SK-N-SH (cell line): ENCODE data around the gene IL9. TPM values are rescaled to one million over a fixed set of nuclear protein-coding genes. Genes with fewer than 3 reads are reported as not detected.

Experiments used
- CTCF ChIA-PET: fragments of 300-600, 350-600 bp; formaldehyde crosslinking; extraction: SDS; loops from one replicate; lab custom pipeline; 2021; lab: Yijun Ruan, JAX
- POLR2A ChIA-PET: fragments of 350-600 bp; sonication (Branson Sonifier 250); formaldehyde crosslinking; extraction: SDS; loops from one replicate; lab custom pipeline; 2020; ENCODE audit warnings: antibody characterized with exemption, inconsistent platforms; lab: Yijun Ruan, JAX
- DNase-seq: peaks from one replicate; pipeline ENCODE4 v3.0.0; 2012
- H2AFZ ChIP-seq: fragments of 200-600 bp; sonication (generic); 2 replicates; pipeline ENCODE4 v1.8.1; 2016; ENCODE audit warnings: antibody characterized with exemption, mild to moderate bottlenecking, low read depth
- H3F3A ChIP-seq: fragments of 200-600 bp; sonication (generic); replicated peaks from 2 replicates; pipeline ENCODE3; 2016; ENCODE audit warnings: antibody characterized with exemption, mild to moderate bottlenecking; ENCODE audit not compliant: insufficient read depth
- H3K27ac ChIP-seq, 2 experiments: fragments of 200-500 bp in 1 of 2; fragments of 200-600 bp in 1 of 2; sonication (Bioruptor generic) in 1 of 2; sonication (generic), shearing (Covaris generic) in 1 of 2; 2 replicates each; pipeline versions ENCODE4 v1.5.1 to v1.6.1; 2014 to 2016; ENCODE audit warnings: low read depth in 2 of 2, inconsistent platforms in 1 of 2, low read length in 1 of 2, mild to moderate bottlenecking in 1 of 2, mixed read lengths in 1 of 2
- H3K27me3 ChIP-seq: fragments of 200-600 bp; sonication (generic), shearing (Covaris generic); 2 replicates; pipeline ENCODE4 v1.6.1; 2016; ENCODE audit warnings: mixed run types; ENCODE audit not compliant: insufficient read depth
- H3K36me3 ChIP-seq, 2 experiments: fragments of 200-500 bp in 1 of 2; fragments of 200-600 bp in 1 of 2; sonication (Bioruptor generic) in 1 of 2; sonication (generic) in 1 of 2; replicated peaks in 1 of 2; 2 replicates each; pipeline versions ENCODE3 to v1.5.1; 2014 to 2016; ENCODE audit warnings: low read length in 1 of 2, mild to moderate bottlenecking in 1 of 2; ENCODE audit not compliant: insufficient read depth in 2 of 2, control insufficient read depth in 1 of 2
- H3K4me1 ChIP-seq, 2 experiments: fragments of 200-500 bp in 1 of 2; fragments of 200-600 bp in 1 of 2; sonication (Bioruptor generic) in 1 of 2; sonication (generic), shearing (Covaris generic) in 1 of 2; 2 replicates each; pipeline versions ENCODE4 v1.5.1 to v1.6.1; 2014 to 2016; ENCODE audit warnings: low read depth in 1 of 2, low read length in 1 of 2, mixed run types in 1 of 2; ENCODE audit not compliant: insufficient read depth in 2 of 2, control insufficient read depth in 1 of 2
- H3K4me2 ChIP-seq: fragments of 200-600 bp; sonication (generic), shearing (Covaris generic); 2 replicates; pipeline ENCODE4 v1.6.1; 2017; ENCODE audit warnings: mixed run types
- H3K4me3 ChIP-seq, 2 experiments: fragments of 200-500 bp in 1 of 2; fragments of 200-600 bp in 1 of 2; sonication (Bioruptor generic) in 1 of 2; sonication (generic), shearing (Covaris generic) in 1 of 2; 2 replicates each; pipeline versions ENCODE4 v1.5.1 to v1.8.1; 2014 to 2016; ENCODE audit warnings: low read depth in 2 of 2, inconsistent platforms in 1 of 2, low read length in 1 of 2, mild to moderate bottlenecking in 1 of 2, mixed read lengths in 1 of 2, moderate library complexity in 1 of 2
- H3K79me2 ChIP-seq: fragments of 200-600 bp; sonication (generic); 2 replicates; pipeline ENCODE4 v1.8.1; 2017; ENCODE audit warnings: mild to moderate bottlenecking; ENCODE audit not compliant: insufficient read depth
- H3K9ac ChIP-seq: fragments of 200-600 bp; sonication (generic); 2 replicates; pipeline ENCODE4 v1.6.1; 2017; ENCODE audit warnings: mixed run types
- H3K9me2 ChIP-seq: fragments of 200-600 bp; sonication (generic); 2 replicates; pipeline ENCODE4 v1.6.1; 2017; ENCODE audit warnings: mixed run types
- H3K9me3 ChIP-seq: fragments of 200-600 bp; sonication (generic); 2 replicates; pipeline ENCODE4 v1.6.1; 2017; ENCODE audit warnings: mixed run types, mild to moderate bottlenecking, moderate library complexity
- H4K20me1 ChIP-seq: fragments of 200-600 bp; sonication (generic); 2 replicates; pipeline ENCODE4 v1.6.1; 2017; ENCODE audit warnings: mild to moderate bottlenecking, mixed run types; ENCODE audit not compliant: insufficient read depth
- GABPA ChIP-seq: IDR thresholded peaks from 2 replicates; pipeline ENCODE4 v1.4.0; 2012; ENCODE audit warnings: low read depth, mild to moderate bottlenecking
- GATA2 ChIP-seq: sonication (generic); formaldehyde crosslinking; IDR thresholded peaks from 2 replicates; pipeline ENCODE4 v1.5.0; 2020; ENCODE audit warnings: mild to moderate bottlenecking, missing genetic modification reagents
- MAX ChIP-seq: IDR thresholded peaks from 2 replicates; pipeline ENCODE4 v1.4.0; 2012; ENCODE audit warnings: low read depth
- MEF2A ChIP-seq: IDR thresholded peaks from 2 replicates; pipeline ENCODE4 v1.4.0; 2012; ENCODE audit warnings: low read depth, borderline replicate concordance
- NFIC ChIP-seq: IDR thresholded peaks from 2 replicates; pipeline ENCODE4 v1.4.0; 2012; ENCODE audit warnings: borderline replicate concordance
- NRF1 ChIP-seq: IDR thresholded peaks from 2 replicates; pipeline ENCODE4 v1.6.1; 2012; ENCODE audit warnings: low read depth, mild to moderate bottlenecking, low read length
- RAD21 ChIP-seq: IDR thresholded peaks from 2 replicates; pipeline ENCODE4 v1.6.1; 2012; ENCODE audit warnings: mild to moderate bottlenecking, low read length
- RCOR1 ChIP-seq: fragments of 150-350 bp; IDR thresholded peaks from 2 replicates; pipeline ENCODE4 v1.6.1; 2017; ENCODE audit warnings: antibody characterized with exemption, low read length
- TCF12 ChIP-seq: IDR thresholded peaks from 2 replicates; pipeline ENCODE4 v1.4.0; 2012
- USF2 ChIP-seq: fragments of 150-350 bp; IDR thresholded peaks from 2 replicates; pipeline ENCODE4 v1.6.1; 2017; ENCODE audit warnings: antibody characterized with exemption, low read length, low read depth, borderline replicate concordance
- YY1 ChIP-seq: IDR thresholded peaks from 2 replicates; pipeline ENCODE4 v1.4.0; 2012; ENCODE audit warnings: low read depth, mild to moderate bottlenecking
- WGBS: methylation state at CpG from one replicate; pipeline ENCODE4 v1.1.6; 2017; ENCODE audit warnings: low lambda C conversion rate; 5-methylcytosine and 5-hydroxymethylcytosine counted together
- polyA plus RNA-seq, 3 experiments: library from polyadenylated mRNA; depleted of rRNA; stranded (reverse); fragments of >200 nt; gene quantifications; 2 replicates each; pipeline ENCODE4 v1.2.3, GENCODE V29; 2012
- TF ChIP-seq, protein P1 (sequence below): IDR thresholded peaks from 2 replicates; pipeline ENCODE4 v1.4.0; 2012; ENCODE audit warnings: low read depth, borderline replicate concordance
- TF ChIP-seq, protein P2 (sequence below): fragments of 150-350 bp; IDR thresholded peaks from 2 replicates; pipeline ENCODE4 v1.6.1; 2016; ENCODE audit warnings: mild to moderate bottlenecking, low read depth, low read length

The IL9 gene
- polyA plus RNA-seq, 1 of the 3 experiments (the other 2 are of a cell fraction) = not detected

- no peaks in the 10 kb centered on the region for H3K36me3 ChIP-seq
- no peak overlapping the region for H3K4me3 ChIP-seq
- DNase-seq = no peak
- no peak for TF ChIP-seq MAX
- no peak overlapping the region for H3K9ac ChIP-seq
- ChIA-PET POLR2A (interaction anchor here (0.6 kb wide), 1 partner anchor 931 kb away, joined by 3 read pairs; no protein-coding TSS in a partner anchor), CTCF (interaction anchor here (0.6 to 2.5 kb wide), 5 partner anchors 12 to 347 kb away, joined by 3 to 9 read pairs (median 3); no protein-coding TSS in a partner anchor)
- no peak overlapping the region for H3K27ac ChIP-seq
- H3K27me3 ChIP-seq = no peaks in the 10 kb centered on the region; the same call in 1 of the 2 replicates
- no peaks in the 10 kb centered on the region for H3K9me3 ChIP-seq
- peaks cover 0 to 3% of the 10 kb centered on the region in 2 experiments; a peak in 1 of 4 replicates for H3K4me1 ChIP-seq
- no peaks in the 10 kb centered on the region for H3F3A ChIP-seq
- H3K9me2 ChIP-seq = no peaks in the 10 kb centered on the region
- H3K4me2 ChIP-seq = no peak overlapping the region
- WGBS = 61% methylated on average over 3 of the region's 3 CpGs
- no peaks in the 10 kb centered on the region for H4K20me1 ChIP-seq
- H2AFZ ChIP-seq = no peak overlapping the region
- no peaks in the 10 kb centered on the region for H3K79me2 ChIP-seq
These were observed 4.6 kb upstream of the IL9 start for GRCh38 chr5:135900276-135900675.

- Histone ChIP-seq H3K79me2 (no peaks in the 10 kb centered on the region), H3K9me2 (no peaks in the 10 kb centered on the region), H3K4me2 (no peak overlapping the region), H3K4me3 (no peak overlapping the region), H3K27ac (no peak overlapping the region), H4K20me1 (no peaks in the 10 kb centered on the region)
- DNase-seq = no peak
- POLR2A ChIA-PET = no interaction called here
- 78% methylated on average over 6 of the region's 6 CpGs for WGBS
- TF ChIP-seq GABPA (no peak), NFIC (no peak), GATA2 (CRISPR knock-in tag) (no peak), USF2 (no peak), NRF1 (no peak), MEF2A (no peak), YY1 (no peak), TCF12 (no peak), RAD21 (no peak), RCOR1 (no peak)
- TF ChIP-seq, protein P1, sequence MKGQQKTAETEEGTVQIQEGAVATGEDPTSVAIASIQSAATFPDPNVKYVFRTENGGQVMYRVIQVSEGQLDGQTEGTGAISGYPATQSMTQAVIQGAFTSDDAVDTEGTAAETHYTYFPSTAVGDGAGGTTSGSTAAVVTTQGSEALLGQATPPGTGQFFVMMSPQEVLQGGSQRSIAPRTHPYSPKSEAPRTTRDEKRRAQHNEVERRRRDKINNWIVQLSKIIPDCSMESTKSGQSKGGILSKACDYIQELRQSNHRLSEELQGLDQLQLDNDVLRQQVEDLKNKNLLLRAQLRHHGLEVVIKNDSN = no peak
- TF ChIP-seq, protein P2, sequence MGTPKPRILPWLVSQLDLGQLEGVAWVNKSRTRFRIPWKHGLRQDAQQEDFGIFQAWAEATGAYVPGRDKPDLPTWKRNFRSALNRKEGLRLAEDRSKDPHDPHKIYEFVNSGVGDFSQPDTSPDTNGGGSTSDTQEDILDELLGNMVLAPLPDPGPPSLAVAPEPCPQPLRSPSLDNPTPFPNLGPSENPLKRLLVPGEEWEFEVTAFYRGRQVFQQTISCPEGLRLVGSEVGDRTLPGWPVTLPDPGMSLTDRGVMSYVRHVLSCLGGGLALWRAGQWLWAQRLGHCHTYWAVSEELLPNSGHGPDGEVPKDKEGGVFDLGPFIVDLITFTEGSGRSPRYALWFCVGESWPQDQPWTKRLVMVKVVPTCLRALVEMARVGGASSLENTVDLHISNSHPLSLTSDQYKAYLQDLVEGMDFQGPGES = no peak
- TF ChIP-seq, all 33 proteins: peak for 0
- Histone ChIP-seq H3K9ac (no peak overlapping the region), H3K4me1 (peaks cover 0 to 8% of the 10 kb centered on the region in 2 experiments; a peak in 1 of 4 replicates), H3F3A (no peaks in the 10 kb centered on the region), H3K27me3 (no peaks in the 10 kb centered on the region; the same call in 1 of the 2 replicates), H2AFZ (no peak overlapping the region), H3K9me3 (no peaks in the 10 kb centered on the region), H3K36me3 (no peaks in the 10 kb centered on the region)
- CTCF ChIA-PET = interaction anchor here (0.7 to 2.5 kb wide), 5 partner anchors 12 to 313 kb away, joined by 3 to 9 read pairs (median 3); no protein-coding TSS in a partner anchor
These were observed 3.0 kb upstream of the IL9 start for GRCh38 chr5:135898651-135899050.
